ENCODE measurements around the gene FAM184B. TPM values are rescaled to one million over a fixed set of nuclear protein-coding genes. Genes with fewer than 3 reads are reported as not detected.

The FAM184B gene
- total RNA-seq, 1 experiment from 2014 or later = 0.09 TPM

DNA sequence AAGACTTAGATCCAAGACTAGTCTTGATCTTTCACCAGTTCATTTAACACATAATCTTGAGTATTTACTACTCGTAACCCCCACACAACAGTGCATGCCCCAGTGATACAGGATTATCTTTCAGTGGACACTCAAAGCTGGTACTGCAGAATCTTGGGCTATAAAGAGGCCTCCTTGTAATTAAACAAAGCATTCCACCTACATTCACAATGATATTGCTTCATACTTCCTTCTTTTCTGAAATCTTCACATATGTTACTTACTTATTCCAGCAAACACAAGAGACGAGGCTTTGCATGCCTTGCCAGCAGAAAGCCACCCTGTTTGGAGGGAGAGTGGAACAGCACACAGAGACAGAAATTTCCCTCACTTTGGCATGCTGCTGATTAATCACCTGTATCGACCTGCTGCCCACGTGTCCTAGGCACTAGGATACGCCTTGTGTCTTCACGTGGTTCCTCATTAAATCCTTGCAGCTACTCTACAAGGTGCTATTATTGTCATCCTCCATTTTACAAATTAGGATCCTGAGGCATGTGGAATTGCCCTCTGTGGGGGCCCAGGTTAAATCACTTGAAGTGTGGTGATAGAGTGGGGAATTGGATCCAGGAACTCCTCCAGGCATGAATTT lies 77.3 kb downstream of the FAM184B start:
- Histone ChIP-seq H3K4me2 (ENCODE audit: insufficient read depth, insufficient read length, low read length) (no peak overlapping the region), H3K14ac (ENCODE audit: insufficient read depth, low read length) (no peak overlapping the region), H3K18ac (ENCODE audit: insufficient read length, low read depth, low read length) (no peak overlapping the region), H2AK5ac (ENCODE audit: insufficient read length, low read length) (no peak overlapping the region), H3K9ac (ENCODE audit: extremely low read depth, insufficient read length, low read length) (no peak overlapping the region), H2AFZ (ENCODE audit: low read length) (no peak overlapping the region), H3K79me2 (ENCODE audit: insufficient read depth, low read length) (no peaks in the 10 kb centered on the region), H2BK120ac (ENCODE audit: low read depth, low read length, poor library complexity, severe bottlenecking) (no peak overlapping the region), H4K20me1 (ENCODE audit: control insufficient read depth, insufficient read depth, insufficient read length) (no peaks in the 10 kb centered on the region), H3K27ac (ENCODE audit: insufficient read length, low read depth, low read length) (no peak overlapping the region), H3K27me3 (ENCODE audit: insufficient read depth, low read length) (no peaks in the 10 kb centered on the region), H3K9me3 (ENCODE audit: control insufficient read depth, low read depth, low read length) (no peaks in the 10 kb centered on the region), H3K4ac (ENCODE audit: low read depth, low read length) (no peak overlapping the region), H3K23ac (ENCODE audit: insufficient read length, low read depth, low read length) (no peak overlapping the region), H4K5ac (ENCODE audit: insufficient read length, low read depth, low read length) (no peak overlapping the region), H2BK12ac (ENCODE audit: insufficient read length, low read depth, low read length) (no peak overlapping the region), H4K8ac (replicated peaks; ENCODE audit: insufficient read length, low read depth, low read length) (no peak overlapping the region), H2BK15ac (ENCODE audit: low read depth, low read length) (no peak overlapping the region), H4K91ac (ENCODE audit: insufficient read length, low read depth, low read length) (no peak overlapping the region), H3K23me2 (ENCODE audit: insufficient read length, low read depth, low read length, poor library complexity, severe bottlenecking) (no peaks in the 10 kb centered on the region), H3K56ac (ENCODE audit: insufficient read length, low read depth, low read length) (no peak overlapping the region), H3T11ph (ENCODE audit: low read length) (no peak overlapping the region), H2BK5ac (ENCODE audit: insufficient read length, low read length) (no peak overlapping the region), H2BK20ac (ENCODE audit: low read depth, low read length, poor library complexity, severe bottlenecking) (no peak overlapping the region), H3K79me1 (ENCODE audit: insufficient read depth, low read depth, low read length, poor library complexity, severe bottlenecking) (no peaks in the 10 kb centered on the region), H3K4me1 (ENCODE audit: insufficient read depth, low read length) (no peaks in the 10 kb centered on the region)
- TF ChIP-seq, protein P1, sequence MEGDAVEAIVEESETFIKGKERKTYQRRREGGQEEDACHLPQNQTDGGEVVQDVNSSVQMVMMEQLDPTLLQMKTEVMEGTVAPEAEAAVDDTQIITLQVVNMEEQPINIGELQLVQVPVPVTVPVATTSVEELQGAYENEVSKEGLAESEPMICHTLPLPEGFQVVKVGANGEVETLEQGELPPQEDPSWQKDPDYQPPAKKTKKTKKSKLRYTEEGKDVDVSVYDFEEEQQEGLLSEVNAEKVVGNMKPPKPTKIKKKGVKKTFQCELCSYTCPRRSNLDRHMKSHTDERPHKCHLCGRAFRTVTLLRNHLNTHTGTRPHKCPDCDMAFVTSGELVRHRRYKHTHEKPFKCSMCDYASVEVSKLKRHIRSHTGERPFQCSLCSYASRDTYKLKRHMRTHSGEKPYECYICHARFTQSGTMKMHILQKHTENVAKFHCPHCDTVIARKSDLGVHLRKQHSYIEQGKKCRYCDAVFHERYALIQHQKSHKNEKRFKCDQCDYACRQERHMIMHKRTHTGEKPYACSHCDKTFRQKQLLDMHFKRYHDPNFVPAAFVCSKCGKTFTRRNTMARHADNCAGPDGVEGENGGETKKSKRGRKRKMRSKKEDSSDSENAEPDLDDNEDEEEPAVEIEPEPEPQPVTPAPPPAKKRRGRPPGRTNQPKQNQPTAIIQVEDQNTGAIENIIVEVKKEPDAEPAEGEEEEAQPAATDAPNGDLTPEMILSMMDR (conservative IDR thresholded peaks at IDR 0.05) = no peak
- Mint-ChIP-seq H3K4me1 (no peaks in the 10 kb centered on the region), H3K9me3 (peaks cover 0 to 5% of the 10 kb centered on the region in 2 experiments; a peak in 2 of 5 replicates), H3K27ac (no peak overlapping the region), H3K4me3 (no peak overlapping the region), H3K27me3 (ENCODE audit: low read depth) (peaks cover under 1% of the 10 kb centered on the region; the same call in 1 of the 2 replicates), H3K36me3 (ENCODE audit: insufficient read depth in 1 of 3, low read depth in 3 of 3) (no peaks in the 10 kb centered on the region)
- no CpG with 5 or more reads among the region's 6 CpGs for WGBS (ENCODE audit: extremely low coverage, insufficient read length, low lambda C conversion rate)
- no peak for DNase-seq
